ENCODE measurements around the gene SUGCT.
"Not testable (repeated sequence)": the region's sequence is repeated elsewhere in the genome, so short reads cannot be mapped to it uniquely, and the experiment has no call there.

SUGCT gene

GRCh38 chr7:40649247-40649646 lies 514.4 kb downstream of the SUGCT start:
- no peak for DNase-seq (ENCODE audit: low read depth in 2 of 2, low spot score in 1 of 2)

DNA sequence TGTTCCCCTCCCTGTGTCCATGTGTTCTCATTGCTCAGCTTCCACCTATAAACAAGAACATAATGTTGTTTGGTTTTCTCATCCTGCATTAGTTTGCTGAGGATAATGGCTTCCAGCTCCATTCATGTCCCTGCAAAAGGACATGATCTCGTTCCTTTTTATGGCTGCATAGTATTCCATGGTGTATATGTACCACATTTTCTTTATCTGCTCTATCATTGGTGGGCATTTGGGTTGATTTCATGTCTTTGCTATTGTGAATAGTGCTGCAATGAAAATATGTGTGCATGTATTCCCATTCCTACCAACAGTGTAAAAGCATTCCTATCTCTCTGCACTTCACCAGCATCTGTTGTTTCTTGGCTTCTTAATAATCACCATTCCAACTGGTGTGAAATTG lies 516.1 kb downstream of the SUGCT start:
- not testable (repeated sequence) for DNase-seq (ENCODE audit: low read depth in 2 of 2, low spot score in 1 of 2)

GRCh38 chr7:40654171-40654570 lies 519.4 kb downstream of the SUGCT start:
- DNase-seq (ENCODE audit: low read depth in 2 of 2, low spot score in 1 of 2) = no peak

GRCh38 chr7:40655426-40655825 lies 520.6 kb downstream of the SUGCT start:
- no peak for DNase-seq (ENCODE audit: low read depth in 2 of 2, low spot score in 1 of 2)

- DNase-seq (ENCODE audit: low read depth in 2 of 2, low spot score in 1 of 2) = no peak
Observed at GRCh38 chr7:40656349-40656748, 521.5 kb downstream of the SUGCT start.

- DNase-seq (ENCODE audit: low read depth in 2 of 2, low spot score in 1 of 2) = no peak
Observed at GRCh38 chr7:40658729-40659128, 523.9 kb downstream of the SUGCT start.

GRCh38 chr7:40659231-40659630 lies 524.4 kb downstream of the SUGCT start:
- no peak for DNase-seq (ENCODE audit: low read depth in 2 of 2, low spot score in 1 of 2)

DNA sequence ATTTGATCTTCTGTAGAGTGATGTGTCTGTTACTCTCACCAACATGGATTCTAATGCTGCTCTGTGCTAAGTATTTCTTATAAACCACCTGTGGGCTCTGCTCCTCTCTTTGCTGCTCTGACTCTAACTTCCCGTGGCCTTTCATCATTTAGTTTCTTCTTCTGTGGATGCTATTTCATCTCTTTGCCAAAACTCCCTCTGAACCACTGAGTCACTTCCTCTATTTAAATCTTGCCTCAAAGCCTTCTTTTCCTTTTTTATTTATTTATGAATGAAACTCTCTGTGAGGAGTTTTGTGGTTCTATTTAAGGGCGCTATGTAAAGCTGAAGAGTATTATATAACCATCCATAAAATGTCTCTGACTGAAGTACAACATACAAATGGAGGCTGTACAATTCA lies 538.5 kb downstream of the SUGCT start:
- DNase-seq (ENCODE audit: low read depth in 2 of 2, low spot score in 1 of 2) = no peak

- no peak for DNase-seq (ENCODE audit: low read depth in 2 of 2, low spot score in 1 of 2)
Observed at GRCh38 chr7:40674316-40674715, 539.5 kb downstream of the SUGCT start.

GRCh38 chr7:40675741-40676140 lies 540.9 kb downstream of the SUGCT start:
- DNase-seq (ENCODE audit: low read depth in 2 of 2, low spot score in 1 of 2) = no peak

- DNase-seq (ENCODE audit: low read depth in 2 of 2, low spot score in 1 of 2) = no peak
Observed at GRCh38 chr7:40676221-40676620, 541.4 kb downstream of the SUGCT start.

DNA sequence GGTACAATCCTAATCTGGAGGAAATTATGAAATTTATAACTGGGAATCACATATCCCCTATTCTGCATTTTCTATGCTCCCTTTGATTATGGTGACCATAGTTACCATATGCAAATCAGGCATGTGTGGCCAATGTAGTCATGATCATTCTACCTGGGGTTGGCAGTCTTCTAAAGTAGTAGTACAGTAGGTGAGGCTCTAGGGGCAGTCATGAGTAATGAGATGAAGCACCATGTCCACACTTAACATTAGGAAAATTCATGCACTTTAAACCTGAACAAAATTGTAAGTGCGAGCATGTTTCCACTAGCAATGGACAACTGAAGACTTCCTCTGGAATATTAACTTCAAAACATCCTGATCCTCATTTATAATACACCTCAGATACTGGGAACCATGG lies 545.9 kb downstream of the SUGCT start:
- no peak for DNase-seq (ENCODE audit: low read depth in 2 of 2, low spot score in 1 of 2)

DNA sequence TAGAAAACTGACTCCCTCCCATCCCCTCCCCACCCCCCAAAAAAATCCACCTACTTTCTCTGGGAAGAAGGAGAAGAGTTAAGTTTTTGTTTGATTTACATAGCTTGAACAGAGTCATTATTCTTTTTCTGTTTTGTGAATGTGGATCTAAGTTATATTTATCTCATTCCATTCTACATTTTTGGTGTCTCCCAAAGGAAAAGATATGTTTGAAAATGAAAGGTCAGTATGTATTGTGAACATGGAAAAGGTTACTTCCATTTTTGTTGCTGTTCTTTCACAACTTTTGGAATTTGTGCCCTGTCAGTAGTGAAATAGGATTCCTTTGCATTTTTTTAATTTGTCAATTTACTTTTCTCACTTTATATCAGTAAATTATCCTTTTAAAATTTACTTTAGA lies 547.9 kb downstream of the SUGCT start:
- no peak for DNase-seq (ENCODE audit: low read depth in 2 of 2, low spot score in 1 of 2)

GRCh38 chr7:40694026-40694809 lies 559.4 kb downstream of the SUGCT start:
- no peak for DNase-seq (ENCODE audit: low read depth in 2 of 2, low spot score in 1 of 2)

DNA sequence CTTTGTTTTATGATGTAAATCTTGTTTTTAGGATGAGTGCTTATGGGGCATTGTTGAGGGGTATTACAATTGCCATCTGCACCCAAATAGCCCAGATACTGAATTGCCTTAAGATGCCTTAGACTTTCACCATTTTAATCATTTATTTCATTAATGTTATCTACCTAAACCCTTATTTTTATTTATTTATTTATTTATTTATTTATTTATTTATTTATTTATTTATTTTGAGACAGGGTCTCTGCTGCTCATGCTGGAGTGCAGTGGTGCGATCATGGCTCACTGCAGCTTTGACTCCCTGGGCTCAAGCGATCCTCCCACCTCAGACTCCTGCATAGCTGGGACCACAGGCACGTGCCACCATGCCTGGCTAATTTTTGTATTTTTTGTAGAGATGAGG lies 560.2 kb downstream of the SUGCT start:
- DNase-seq (ENCODE audit: low read depth in 2 of 2, low spot score in 1 of 2) = no peak

GRCh38 chr7:40697653-40698052 lies 562.8 kb downstream of the SUGCT start:
- no peak for DNase-seq (ENCODE audit: low read depth in 2 of 2, low spot score in 1 of 2)

DNA sequence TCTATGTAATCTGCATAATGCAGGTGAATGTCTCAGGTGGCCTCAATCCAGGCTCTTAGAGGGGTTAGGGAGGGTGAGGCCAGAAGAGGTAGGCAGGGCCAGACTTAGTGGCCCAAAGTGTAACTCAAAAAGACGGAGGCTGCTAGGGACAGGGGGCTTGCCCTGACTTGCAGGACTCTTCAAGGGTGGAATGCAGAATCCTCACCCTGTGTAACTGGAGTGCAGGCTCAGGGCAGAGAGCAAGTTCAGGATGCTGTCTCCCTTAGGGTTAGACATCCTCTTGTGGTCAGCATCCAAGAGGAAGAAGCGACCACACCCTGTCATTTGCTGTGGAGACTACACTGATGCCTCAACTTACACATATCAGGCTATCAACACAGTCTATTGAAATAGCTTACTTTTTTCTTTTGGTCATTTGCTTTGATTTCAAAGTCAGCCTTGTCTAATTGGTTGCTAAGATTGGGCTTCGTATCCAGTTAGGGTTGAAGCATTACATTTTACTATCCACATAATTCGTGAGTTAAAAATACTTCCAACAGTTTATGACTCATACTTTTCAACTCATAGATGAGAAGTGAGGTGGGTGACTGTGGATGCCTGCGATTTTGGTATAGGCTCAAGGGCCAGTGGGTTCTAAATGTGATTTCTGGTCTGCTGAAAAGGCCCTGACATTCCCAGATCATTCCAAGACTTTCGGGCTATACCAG lies 563.6 kb downstream of the SUGCT start:
- DNase-seq (ENCODE audit: low read depth in 2 of 2, low spot score in 1 of 2) = no peak

GRCh38 chr7:40698921-40699260 lies 564.1 kb downstream of the SUGCT start:
- no peak for DNase-seq (ENCODE audit: low read depth in 2 of 2, low spot score in 1 of 2)

DNA sequence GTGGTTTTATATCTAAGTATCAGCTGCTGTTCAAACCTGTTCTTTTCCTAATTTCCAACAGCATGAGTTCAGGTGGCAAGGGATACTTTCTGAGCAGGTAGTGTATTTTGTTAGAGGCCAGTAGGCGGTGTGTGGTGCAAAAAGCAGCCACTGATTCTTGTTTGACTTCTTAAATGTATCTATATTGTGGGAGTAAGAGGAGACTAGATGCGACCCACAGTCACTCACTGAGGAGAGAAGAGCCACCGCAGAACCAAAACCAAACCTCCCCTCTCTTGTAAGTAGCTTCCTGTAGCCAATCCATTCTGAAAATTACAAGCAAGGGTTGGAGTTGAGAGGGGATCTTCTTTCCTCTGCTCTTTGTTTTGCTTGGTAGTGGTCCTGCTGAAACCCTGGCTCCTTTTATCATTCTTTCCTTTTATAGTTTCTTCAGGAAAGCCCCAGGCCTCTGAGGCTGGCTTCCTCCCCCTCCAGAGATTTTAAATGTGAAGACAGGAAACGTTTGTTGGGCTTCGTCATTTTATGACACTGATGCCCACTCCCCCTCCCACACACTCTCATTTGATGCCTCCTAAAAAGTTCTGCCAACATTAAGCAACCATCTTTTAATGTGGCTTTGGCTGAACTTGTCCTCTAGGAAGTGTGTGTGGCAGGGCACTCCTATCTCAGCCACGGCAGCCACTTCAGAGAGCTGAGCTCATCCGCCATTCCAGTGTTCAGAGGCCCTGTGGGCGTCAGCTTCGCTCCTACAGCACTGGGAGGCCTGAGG lies 566.0 kb downstream of the SUGCT start:
- DNase-seq (ENCODE audit: low read depth in 2 of 2, low spot score in 1 of 2) = no peak

- DNase-seq (ENCODE audit: low read depth in 2 of 2, low spot score in 1 of 2) = no peak
Observed at GRCh38 chr7:40701836-40702551, 567.2 kb downstream of the SUGCT start.

DNA sequence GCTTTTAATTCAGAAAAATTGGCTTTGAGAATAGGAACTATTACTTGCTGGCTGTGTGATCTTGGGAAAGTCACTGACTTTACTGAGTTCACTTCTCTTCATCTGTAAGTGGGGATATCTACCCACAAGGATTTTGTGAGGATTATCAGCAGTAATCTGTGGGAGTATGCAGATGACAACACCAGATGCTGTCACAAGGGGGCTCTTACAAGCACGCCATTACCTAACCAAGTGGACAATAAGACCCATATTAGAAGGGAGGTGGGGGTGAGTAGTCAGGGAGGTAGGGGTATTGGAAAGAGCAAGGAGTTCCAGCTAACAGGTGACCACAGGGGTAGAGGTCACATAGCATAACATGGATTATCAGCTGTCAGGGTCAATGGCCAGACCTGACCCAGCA lies 569.4 kb downstream of the SUGCT start:
- no peak for DNase-seq (ENCODE audit: low read depth in 2 of 2, low spot score in 1 of 2)

Measured in stimulated activated CD8-positive, alpha-beta memory T cell treated with anti-CD3 and anti-CD28 coated beads, Interleukin-4, amount 100 ng/mL, for 1 hour (primary cell).